ENCODE data around the gene MAMDC2.
"Not testable (repeated sequence)": the region's sequence is repeated elsewhere in the genome, so short reads cannot be mapped to it uniquely, and the experiment has no call there.

GRCh38 chr9:70038171-70038621 is 5.5 kb upstream of the MAMDC2 start:
- TF ChIP-seq CTCF, EZH2, EZH2phosphoT487 (IDR thresholded peaks at IDR 0.05): not testable (repeated sequence)
